GM19193 (cell line): Measurements from ENCODE around the gene HOXB8.
A peak's percentile ranks its signal among the peaks of the same experiment; 100 is the strongest.

ENCODE experiments used
- POLR2A ChIP-seq: IDR thresholded peaks from 4 replicates; pipeline ENCODE4 v1.6.1; 2011; ENCODE audit not compliant: insufficient read depth, insufficient read length; ENCODE audit errors: extremely low read depth

Gene HOXB8

DNA sequence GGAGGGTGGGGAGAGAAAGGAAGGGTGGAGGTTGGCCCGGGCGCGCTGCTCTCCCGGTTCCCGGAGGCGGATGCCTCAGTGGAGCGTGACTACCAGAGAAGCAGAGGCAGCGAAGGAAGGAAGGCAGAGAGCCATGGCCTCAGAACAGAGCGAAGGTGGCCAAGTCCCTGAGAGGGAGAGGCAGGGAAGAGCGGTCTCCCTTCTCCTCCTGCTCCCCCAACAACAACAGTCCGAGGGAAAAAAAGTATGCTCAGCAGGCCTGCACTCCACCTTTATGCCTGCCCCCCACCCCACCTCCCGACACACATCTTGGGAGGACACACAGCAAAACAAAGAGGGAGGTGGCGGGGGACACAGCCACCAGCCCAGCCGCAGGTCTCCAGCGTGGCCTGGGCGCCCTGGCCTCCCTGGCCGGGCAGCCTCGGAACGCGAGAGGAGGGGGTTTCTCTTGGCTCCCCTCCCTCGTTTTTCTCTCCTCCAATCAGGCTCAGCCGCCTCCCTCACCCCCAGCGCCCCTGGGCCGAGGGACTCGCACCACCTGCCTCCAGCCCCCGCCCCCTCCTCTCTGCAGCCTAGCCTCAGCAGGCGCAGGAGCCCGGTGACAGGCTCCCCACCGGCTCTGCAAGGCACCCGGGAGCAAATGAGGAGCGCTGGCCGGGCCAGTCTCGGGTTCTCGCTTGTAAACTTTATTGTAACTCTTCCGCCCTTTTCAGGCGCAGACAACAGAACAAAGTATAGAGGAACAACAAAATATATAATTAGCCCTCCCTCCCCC is 3.2 kb downstream of the HOXB8 start:
- TF ChIP-seq POLR2A: no peak

DNA sequence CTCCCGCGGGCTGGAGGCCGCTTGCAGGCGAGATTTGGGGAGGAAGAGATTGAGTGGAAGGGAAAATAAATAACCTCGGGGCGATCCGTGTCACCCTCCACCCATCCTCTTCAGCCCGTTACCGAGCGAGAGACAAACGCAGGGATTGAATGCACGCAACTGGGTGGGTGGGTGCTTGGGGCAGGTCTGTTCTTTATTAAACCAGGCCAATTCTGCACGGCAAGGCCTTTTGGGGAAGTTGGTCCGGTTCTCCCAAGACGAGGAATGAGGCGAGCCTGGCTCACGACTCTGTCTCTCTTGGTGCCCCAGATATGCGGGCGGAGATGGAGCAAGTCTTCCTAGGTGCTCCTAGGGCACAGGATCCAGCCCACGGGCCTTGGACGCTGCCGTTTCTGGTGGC is 3.9 kb downstream of the HOXB8 start:
- no peak for TF ChIP-seq POLR2A

GRCh38 chr17:48610282-48611211 is 4.5 kb downstream of the HOXB8 start, which contains the start of gene HOXB7:
Gene HOXB7 (minus strand): TSS chr17:48611017. CDS start chr17:48610918, 99 bp downstream.
- TF ChIP-seq POLR2A: peak; percentile 41

- no peak for TF ChIP-seq POLR2A
These were observed 5.3 kb downstream of the HOXB8 start for GRCh38 chr17:48609759-48610281.

- no peak for TF ChIP-seq POLR2A
These were observed 6.1 kb downstream of the HOXB8 start for GRCh38 chr17:48609033-48609432.

- no peak for TF ChIP-seq POLR2A
These were observed 6.6 kb downstream of the HOXB8 start for GRCh38 chr17:48608494-48608834.

GRCh38 chr17:48606892-48607614 is 8.0 kb downstream of the HOXB8 start:
- no peak for TF ChIP-seq POLR2A

GRCh38 chr17:48605991-48606891 is 8.9 kb downstream of the HOXB8 start:
- TF ChIP-seq POLR2A: no peak

- TF ChIP-seq POLR2A: no peak
These were observed 9.6 kb downstream of the HOXB8 start for GRCh38 chr17:48605409-48605919.

GRCh38 chr17:48604770-48605329 is 10.2 kb downstream of the HOXB8 start, which contains the start of gene HOXB6:
Gene HOXB6 (minus strand): TSS chr17:48604986. CDS start chr17:48598150, 6,836 bp downstream.
- TF ChIP-seq POLR2A: no peak

DNA sequence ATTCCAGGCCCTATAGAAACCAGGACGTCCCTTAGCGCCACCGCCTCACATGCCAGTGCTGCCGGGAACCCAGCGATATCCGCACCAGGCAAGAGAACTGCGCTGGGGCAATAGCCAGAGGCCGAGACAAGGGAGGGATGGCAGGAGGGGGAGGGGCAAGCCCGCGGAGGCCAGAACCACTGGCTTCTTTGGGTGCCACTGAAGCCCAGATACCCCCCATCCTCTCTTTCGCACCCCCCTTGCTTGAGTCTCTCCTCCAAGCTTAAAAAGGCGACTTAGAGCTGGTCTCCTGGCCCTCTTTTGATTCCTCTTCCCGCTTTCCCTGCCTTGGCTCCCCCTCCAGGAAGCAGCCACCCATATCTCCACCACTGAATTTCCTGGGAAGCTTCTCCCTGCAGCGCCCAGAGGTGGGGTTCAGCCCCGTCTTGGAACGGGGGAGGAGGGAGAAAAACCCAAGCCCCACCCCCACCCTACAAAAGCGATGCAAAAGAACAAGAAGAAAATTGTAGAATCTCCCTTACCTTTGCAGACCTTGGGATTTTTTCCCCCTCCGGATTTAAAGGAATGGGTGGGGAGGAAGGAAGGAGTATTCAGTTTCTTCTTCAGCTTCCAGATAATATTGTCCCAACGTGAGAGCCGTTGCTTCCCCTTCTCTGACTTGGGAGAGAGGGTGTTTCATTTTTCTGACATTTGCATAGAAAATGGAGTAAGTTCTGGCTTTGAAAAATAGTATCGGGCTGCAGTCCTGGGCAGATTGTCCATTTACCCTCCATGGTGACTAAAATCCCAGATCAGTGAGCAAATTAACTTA is 10.9 kb downstream of the HOXB8 start:
- no peak for TF ChIP-seq POLR2A

DNA sequence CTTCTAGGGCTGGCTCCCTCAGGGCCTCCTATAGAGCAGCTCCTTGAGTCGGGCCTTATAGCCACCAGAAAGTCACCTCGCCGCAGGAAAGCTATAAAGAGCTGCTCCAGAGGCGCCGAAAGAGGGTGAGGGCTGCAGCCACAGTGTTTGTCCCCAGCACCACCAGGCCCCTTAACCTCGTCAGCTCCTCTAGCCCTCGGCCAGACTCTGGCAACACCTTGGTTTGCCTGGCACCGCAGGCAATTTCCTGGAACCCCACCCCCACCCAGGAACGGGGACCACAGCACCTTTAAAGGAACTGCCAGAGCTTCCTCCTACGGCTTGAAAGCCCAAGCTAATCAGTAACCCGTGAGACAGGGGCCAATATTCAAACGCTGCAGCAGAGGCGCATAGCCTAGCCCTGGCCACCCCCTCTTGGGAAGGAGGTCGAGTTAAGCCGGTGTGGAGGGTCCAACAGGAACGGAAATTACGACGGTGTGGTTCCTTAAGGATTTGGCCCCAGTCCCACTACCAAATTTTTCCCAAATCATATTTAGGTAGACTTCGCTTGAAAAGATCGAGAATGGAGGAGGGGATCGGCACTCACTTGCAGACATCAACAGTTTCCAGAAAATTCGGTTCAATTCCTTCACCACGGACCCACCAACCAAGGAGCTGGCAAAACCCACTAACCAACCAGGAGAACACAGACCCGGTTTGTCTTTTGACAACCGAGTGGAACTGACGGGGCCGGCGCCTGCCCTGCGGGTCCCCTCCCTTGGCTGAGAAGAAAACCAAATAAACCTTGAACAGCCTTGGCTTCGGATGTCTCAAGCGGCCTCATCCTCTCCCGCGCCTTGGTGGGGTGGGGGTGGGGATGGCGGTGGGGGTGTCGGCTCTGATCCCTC is 13.3 kb downstream of the HOXB8 start:
- no peak for TF ChIP-seq POLR2A

- no peak for TF ChIP-seq POLR2A
These were observed 13.9 kb downstream of the HOXB8 start for GRCh38 chr17:48601207-48601538.
